ENCODE data around the gene NR3C2.

NR3C2 gene

DNA sequence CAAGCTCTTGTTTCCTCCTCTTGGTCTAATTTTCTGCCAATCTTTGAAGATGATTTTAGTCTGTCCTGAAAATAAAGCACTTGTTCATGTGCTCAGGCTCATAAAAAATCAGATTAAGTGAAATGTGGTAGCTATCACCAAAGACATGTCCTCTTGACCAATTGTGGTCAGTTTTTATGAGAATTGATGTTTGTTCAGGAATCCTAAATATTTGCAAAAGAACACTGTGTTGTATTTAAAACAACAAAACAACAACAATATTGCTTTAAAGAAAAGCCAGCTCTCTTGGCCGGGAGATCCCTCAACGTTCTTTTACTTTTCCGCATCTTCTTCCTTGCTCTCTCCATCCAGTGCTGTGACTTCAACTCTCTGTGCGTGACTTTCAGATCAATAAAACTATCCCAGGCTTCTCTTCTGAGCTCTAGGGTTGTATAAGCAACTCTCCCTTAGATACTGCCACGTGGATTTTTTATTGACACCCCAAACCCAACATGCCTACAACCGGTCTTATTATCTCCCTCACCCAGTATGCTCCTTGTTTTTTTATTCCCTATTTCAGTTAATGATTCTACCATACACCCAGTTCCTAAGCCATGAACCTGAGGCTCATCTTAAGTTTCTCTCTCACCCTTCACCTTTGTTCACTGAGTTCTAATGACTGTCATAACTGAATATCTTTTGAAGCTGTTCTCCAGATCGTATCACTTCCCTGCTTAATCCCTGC, 400.4 kb downstream of the NR3C2 start:
- DNase-seq: no peak

DNA sequence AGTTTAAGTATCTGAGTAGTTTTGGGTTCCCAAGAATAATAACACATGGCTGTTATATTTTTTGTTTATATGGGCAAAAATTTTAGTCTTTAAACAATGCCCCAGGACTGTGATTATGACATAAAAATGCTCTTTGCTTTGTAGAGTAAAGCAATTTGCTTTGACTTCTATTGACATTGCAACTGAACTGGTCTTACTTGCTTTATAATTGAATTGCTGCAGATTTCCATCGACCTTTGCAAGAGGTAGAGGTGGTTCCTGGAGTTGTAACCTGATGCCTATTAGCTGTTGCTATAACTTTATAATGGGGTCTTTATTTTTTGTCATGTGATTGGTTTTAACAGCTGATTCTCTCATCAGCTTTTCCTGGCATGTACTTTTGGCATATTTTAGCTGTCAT, 407.4 kb downstream of the NR3C2 start:
- no peak for DNase-seq

DNA sequence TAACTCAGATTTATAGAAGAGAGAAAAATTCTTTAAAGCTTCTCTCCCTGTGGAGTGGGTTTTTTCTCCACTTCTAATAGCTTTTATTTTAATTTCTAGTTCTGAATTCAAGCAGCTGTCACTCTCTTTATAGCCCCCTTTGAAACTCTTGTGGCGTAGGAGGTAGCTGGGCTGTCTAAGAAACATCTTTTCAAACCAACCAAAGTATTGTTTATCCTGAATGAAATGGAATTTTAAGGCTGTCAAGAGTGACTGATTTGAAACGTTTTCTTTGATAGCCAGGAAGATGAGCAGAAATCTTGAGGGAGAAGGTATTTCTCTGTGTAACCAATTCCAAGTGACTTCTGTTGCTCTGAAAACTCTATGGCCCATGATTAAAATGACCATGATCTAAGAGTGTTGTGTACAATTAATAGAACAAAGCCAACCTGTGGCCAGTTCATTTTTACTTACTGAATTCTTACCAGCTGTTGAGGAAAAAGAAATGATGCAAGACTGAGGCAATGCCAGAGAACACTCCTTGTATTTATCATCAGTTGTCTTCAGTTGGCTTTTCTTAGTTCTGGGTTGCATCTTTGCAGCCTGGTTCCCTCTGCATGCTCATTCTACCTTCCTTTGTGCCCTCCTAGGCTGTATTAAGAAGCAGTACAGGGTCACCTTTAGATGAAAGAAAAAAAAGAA, 411.9 kb downstream of the NR3C2 start:
- DNase-seq: no peak

DNA sequence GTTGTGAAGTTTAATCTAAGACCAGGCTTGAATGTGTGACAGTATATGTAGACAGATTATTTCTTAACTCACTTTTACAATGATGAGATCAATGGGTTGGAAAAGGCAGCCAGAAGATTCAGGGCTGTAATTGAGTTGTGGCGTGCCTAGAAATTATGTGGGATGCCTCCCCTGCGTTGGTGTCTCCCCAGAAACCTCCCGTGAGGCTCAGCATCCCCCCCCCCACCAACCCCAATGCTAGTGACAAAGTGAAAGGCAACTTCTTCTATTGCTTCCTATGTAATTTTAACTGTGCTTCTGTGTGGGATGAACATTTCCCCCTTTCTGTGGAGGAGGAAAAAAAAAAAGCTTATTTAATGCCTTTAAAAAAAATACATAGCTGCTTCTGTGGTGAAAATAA, 412.4 kb downstream of the NR3C2 start:
- DNase-seq: no peak

All from CD4-positive, alpha-beta T cell treated with Interleukin-4 for 4 hours (primary cell).